WERI-Rb-1 (cell line): ENCODE measurements around the gene CDH4.

Experiments
- DNase-seq: peaks from one replicate; pipeline ENCODE4 v3.0.0-alpha.2; 2020
- H3K27ac ChIP-seq: fragments of 250-450 bp; sonication (Bioruptor Pico); 2 replicates; pipeline ENCODE4 v1.5.1; 2020; ENCODE audit warnings: mild to moderate bottlenecking, moderate library complexity
- H3K27me3 ChIP-seq: fragments of 250-450 bp; sonication (Bioruptor Pico); 2 replicates; pipeline ENCODE4 v1.5.1; 2021; ENCODE audit warnings: mild to moderate bottlenecking, low read depth, moderate library complexity; ENCODE audit not compliant: insufficient read depth, severe bottlenecking
- H3K36me3 ChIP-seq: fragments of 250-450 bp; sonication (Bioruptor Pico); 2 replicates; pipeline ENCODE4 v1.5.1; 2020; ENCODE audit warnings: mild to moderate bottlenecking, moderate library complexity
- H3K4me3 ChIP-seq: 2 replicates; pipeline ENCODE4 v1.5.1; 2011; ENCODE audit warnings: low read depth, mild to moderate bottlenecking, control low read depth, low read length
- H3K9me3 ChIP-seq: fragments of 250-450 bp; sonication (Bioruptor Pico); 2 replicates; pipeline ENCODE4 v1.5.1; 2021; ENCODE audit warnings: mild to moderate bottlenecking, moderate library complexity; ENCODE audit not compliant: severe bottlenecking
- CTCF ChIP-seq: IDR thresholded peaks from 2 replicates; pipeline ENCODE4 v1.5.1; 2011; ENCODE audit warnings: low read depth, mild to moderate bottlenecking, control low read depth, inconsistent platforms, low read length

The CDH4 gene

GRCh38 chr20:61733891-61734732 lies 482.1 kb downstream of the CDH4 start:
- Histone ChIP-seq H3K36me3 (no peaks in the 10 kb centered on the region), H3K27me3 (peaks cover 99% of the 10 kb centered on the region), H3K27ac (no peak overlapping the region), H3K4me3 (no peak overlapping the region), H3K9me3 (no peaks in the 10 kb centered on the region)
- no peak for DNase-seq
- TF ChIP-seq CTCF: no peak

DNA sequence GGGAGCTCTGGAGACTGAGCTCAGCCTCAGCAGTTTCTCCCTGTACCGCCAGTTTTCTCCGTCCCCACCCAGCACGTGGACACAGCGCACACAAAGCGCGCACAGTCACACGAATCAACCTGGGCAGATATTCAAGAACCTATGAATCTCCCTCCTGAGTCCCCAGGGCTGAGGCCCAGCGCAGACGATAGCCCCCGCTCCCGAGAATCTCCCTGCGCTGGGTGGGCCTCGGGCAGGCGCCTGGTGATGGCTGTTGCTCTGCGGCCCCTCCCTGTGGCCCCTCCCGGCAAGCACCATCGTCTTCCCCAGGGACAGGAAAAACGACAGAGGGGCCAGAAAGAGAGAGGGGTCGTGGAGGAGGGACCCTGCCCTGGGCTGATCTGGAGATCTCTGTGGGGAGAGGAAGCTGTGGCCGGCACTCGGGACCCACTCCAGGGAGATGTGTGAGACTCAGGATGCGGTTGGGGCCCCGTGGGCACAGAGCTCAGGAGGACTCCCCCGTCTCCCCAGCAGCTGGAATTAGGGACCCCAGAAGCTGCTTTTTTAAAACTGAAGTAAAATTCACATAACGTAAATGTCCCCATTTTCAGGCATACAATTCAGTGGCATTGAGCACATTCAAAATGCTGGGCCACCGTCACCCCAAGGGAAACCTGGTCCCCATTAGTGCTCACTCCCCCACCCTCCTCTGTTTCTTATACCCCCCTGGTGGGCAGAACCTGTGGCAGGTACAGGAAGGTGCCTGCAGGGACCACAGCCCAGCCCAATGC lies 482.9 kb downstream of the CDH4 start:
- no peak for TF ChIP-seq CTCF
- no peak for DNase-seq
- Histone ChIP-seq H3K27me3 (peaks cover 98% of the 10 kb centered on the region), H3K27ac (no peak overlapping the region), H3K9me3 (no peaks in the 10 kb centered on the region), H3K36me3 (no peaks in the 10 kb centered on the region), H3K4me3 (no peak overlapping the region)

GRCh38 chr20:61735503-61735785 lies 483.4 kb downstream of the CDH4 start:
- H3K27ac ChIP-seq: no peak overlapping the region
- no peak overlapping the region for H3K4me3 ChIP-seq
- no peak for TF ChIP-seq CTCF
- peaks cover 97% of the 10 kb centered on the region for H3K27me3 ChIP-seq
- DNase-seq: no peak
- H3K9me3 ChIP-seq: no peaks in the 10 kb centered on the region
- no peaks in the 10 kb centered on the region for H3K36me3 ChIP-seq

DNA sequence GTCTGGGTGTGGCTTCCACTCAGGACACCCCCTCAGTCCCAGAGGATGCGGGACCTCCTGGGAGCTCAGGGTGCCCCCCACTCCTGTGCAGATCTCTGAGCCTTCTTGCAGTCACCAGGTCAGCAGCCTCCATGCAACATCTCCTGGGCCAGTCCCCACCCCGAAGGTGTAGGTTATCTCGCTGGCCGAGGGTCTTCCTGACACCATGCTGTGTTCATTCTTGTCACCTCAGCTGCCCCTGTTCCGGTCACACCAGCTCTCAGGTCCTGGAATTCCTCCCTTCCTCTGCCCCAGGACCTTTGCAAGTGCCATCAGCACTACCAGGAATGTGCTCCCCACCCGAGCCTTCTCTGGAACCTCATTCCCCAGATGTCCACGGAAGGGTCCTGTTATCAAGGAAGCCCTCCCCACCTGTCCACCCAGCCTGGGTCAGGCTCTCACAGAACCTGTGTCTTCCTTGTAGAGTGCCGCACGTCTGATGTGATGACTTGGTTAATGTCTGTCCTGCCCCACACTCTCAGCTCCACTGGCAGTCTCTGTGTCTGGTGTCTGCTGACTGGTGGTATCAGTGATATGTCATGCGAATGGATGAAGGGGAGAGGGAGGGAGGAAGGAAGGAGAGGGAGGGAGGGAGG lies 484.1 kb downstream of the CDH4 start:
- TF ChIP-seq CTCF: no peak
- peaks cover 97% of the 10 kb centered on the region for H3K27me3 ChIP-seq
- DNase-seq: no peak
- no peaks in the 10 kb centered on the region for H3K9me3 ChIP-seq
- H3K36me3 ChIP-seq: no peaks in the 10 kb centered on the region
- H3K4me3 ChIP-seq: no peak overlapping the region
- no peak overlapping the region for H3K27ac ChIP-seq

- Histone ChIP-seq H3K27ac (no peak overlapping the region), H3K9me3 (no peaks in the 10 kb centered on the region), H3K4me3 (no peak overlapping the region), H3K27me3 (peaks cover 97% of the 10 kb centered on the region), H3K36me3 (no peaks in the 10 kb centered on the region)
- TF ChIP-seq CTCF: no peak
- DNase-seq: no peak
Observed at GRCh38 chr20:61736751-61737310, 484.8 kb downstream of the CDH4 start.
